Measurements from ENCODE around the gene UPK3B. TPM values are rescaled to one million over a fixed set of nuclear protein-coding genes. Genes with fewer than 3 reads are reported as not detected.
"Not testable (repeated sequence)": the region's sequence is repeated elsewhere in the genome, so short reads cannot be mapped to it uniquely, and the experiment has no call there.

UPK3B gene
- total and polyA plus RNA-seq, 2 donors (not counting 3 experiments of a cell fraction or from before 2014, with no cell fraction given) = 0.77 TPM; not detected in 1

DNA sequence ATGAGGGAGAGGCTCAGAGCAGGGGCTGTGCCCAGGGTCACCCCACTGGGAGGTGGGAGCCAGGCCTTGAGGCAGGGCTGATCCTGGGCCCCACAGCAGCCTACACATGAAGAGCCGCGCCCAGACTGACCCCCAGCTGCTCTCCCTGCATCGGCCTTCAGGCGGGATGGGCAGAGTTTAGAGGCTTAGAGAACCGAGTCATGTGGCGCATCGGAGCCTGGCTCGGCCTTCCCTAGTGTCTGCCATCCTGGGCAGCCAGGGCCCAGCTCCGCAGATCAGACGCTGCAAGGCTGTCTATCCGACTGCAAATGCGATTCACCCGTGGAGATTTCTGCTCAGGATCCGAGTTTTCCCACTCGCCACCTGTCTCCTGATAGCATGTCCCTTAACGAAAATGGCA is 7.5 kb upstream of the UPK3B start:
- not testable (repeated sequence) for FAIRE-seq

DNA sequence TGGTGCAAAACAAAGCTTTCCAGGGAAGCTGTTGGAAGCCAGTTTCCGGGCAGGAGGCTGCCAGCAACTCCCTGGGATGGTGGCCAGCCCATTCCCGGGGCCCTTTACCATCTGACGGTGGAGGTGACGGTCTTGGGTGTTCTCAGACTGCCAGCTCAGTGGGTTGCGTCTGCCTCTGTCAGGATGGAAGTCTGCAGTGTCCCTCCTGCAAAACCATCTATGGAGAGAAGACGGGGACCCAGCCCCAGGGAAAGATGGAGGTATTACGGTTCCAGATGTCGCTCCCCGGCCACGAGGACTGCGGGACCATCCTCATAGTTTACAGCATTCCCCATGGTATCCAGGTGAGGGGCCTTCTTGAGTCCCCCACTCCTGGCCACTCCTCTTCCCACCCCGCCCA is 7.1 kb upstream of the UPK3B start:
- H3K27ac ChIP-seq (ENCODE audit: insufficient read depth, low read depth, low read length); dilution Hi-C loops (cut with MboI; ENCODE audit: extremely low pct_ligation_motif_present, low sequenced_read_pairs); H3K79me2 ChIP-seq (ENCODE audit: control insufficient read depth, insufficient read depth, low read length); BruUV-seq (replicated peaks); H3K4me2 ChIP-seq (ENCODE audit: insufficient read depth, low read length); H2AFZ ChIP-seq (ENCODE audit: low read depth, low read length); FAIRE-seq; H3K36me3 ChIP-seq (ENCODE audit: control insufficient read depth in 2 of 2, extremely low read depth in 1 of 2, insufficient read depth in 2 of 2, low read length in 2 of 2); H3K27me3 ChIP-seq (ENCODE audit: control insufficient read depth in 2 of 2, insufficient read depth in 2 of 2, low read length in 2 of 2); H3K4me3 ChIP-seq (replicated peaks in 1 of 3; ENCODE audit: insufficient read depth in 1 of 3, low read depth in 1 of 3, low read length in 3 of 3); H3K4me1 ChIP-seq (ENCODE audit: control insufficient read depth, extremely low read depth, insufficient read depth, low read length); H4K20me1 ChIP-seq (replicated peaks; ENCODE audit: control insufficient read depth, extremely low read depth, insufficient read depth, low read length); intact Hi-C loops (cut with micrococcal nuclease); H3K9me1 ChIP-seq (replicated peaks; ENCODE audit: control insufficient read depth, extremely low read depth, insufficient read depth, low read length); CTCF ChIA-PET; H3K9ac ChIP-seq (replicated peaks; ENCODE audit: extremely low read depth, insufficient read depth, low read length); POLR2A ChIA-PET; H3K9me3 ChIP-seq (replicated peaks; ENCODE audit: control insufficient read depth, insufficient read depth, low read length); DNase-seq (ENCODE audit: low read depth, low spot score): not testable (repeated sequence)

More for the DNA sequence above, 7.5 kb upstream of the UPK3B start:
- H3K9me1 ChIP-seq (replicated peaks; ENCODE audit: control insufficient read depth, extremely low read depth, insufficient read depth, low read length); H3K36me3 ChIP-seq (ENCODE audit: control insufficient read depth in 2 of 2, extremely low read depth in 1 of 2, insufficient read depth in 2 of 2, low read length in 2 of 2); POLR2A ChIA-PET; H3K79me2 ChIP-seq (ENCODE audit: control insufficient read depth, insufficient read depth, low read length); H3K27me3 ChIP-seq (ENCODE audit: control insufficient read depth in 2 of 2, insufficient read depth in 2 of 2, low read length in 2 of 2); H3K4me1 ChIP-seq (ENCODE audit: control insufficient read depth, extremely low read depth, insufficient read depth, low read length); CTCF ChIA-PET; intact Hi-C loops (cut with micrococcal nuclease); dilution Hi-C loops (cut with MboI; ENCODE audit: extremely low pct_ligation_motif_present, low sequenced_read_pairs); DNase-seq (ENCODE audit: low read depth, low spot score); H3K4me2 ChIP-seq (ENCODE audit: insufficient read depth, low read length); BruUV-seq (replicated peaks); H3K27ac ChIP-seq (ENCODE audit: insufficient read depth, low read depth, low read length); H3K9ac ChIP-seq (replicated peaks; ENCODE audit: extremely low read depth, insufficient read depth, low read length); H4K20me1 ChIP-seq (replicated peaks; ENCODE audit: control insufficient read depth, extremely low read depth, insufficient read depth, low read length); H3K9me3 ChIP-seq (replicated peaks; ENCODE audit: control insufficient read depth, insufficient read depth, low read length); H2AFZ ChIP-seq (ENCODE audit: low read depth, low read length); H3K4me3 ChIP-seq (replicated peaks in 1 of 3; ENCODE audit: insufficient read depth in 1 of 3, low read depth in 1 of 3, low read length in 3 of 3): not testable (repeated sequence)

DNA sequence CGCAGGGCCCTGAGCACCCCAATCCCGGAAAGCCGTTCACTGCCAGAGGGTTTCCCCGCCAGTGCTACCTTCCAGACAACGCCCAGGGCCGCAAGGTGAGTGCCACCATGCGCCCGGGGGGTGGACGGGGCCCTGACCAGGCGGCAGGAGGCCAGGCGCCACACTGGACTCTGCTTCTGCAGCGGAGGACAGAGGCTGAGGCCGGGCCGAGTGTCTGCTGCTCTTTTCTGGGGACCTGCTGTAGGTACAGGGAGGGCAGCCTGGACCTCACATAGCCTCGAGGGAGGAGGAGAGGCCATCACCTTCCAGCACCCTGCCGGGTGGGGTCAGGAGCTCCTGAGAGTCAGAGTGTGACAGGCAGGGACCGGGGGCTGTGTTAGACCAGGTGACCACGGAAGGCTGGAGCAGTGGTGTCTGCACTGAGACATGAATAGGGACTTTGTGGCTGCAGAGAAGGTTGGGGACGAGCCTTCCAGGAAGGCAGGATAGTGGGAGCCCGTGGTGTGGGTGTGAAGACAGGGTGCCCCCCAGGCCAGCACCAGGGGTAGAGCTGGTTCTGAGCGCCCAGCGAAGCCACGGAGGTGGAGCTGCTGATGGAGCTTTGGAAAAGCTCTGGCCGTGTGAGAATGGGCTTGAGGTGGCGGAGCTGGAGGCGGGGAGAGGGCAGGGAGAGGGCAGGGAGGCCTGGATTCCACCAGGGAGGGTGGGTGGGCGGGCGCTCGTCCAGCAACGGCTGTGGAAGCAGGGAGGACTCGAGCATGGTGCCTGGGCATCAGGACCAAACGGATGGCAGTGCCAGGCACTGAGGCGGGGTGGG is 5.8 kb upstream of the UPK3B start:
- H3K27ac ChIP-seq (ENCODE audit: insufficient read depth, low read depth, low read length); POLR2A ChIA-PET; CTCF ChIA-PET; BruUV-seq (replicated peaks); H3K79me2 ChIP-seq (ENCODE audit: control insufficient read depth, insufficient read depth, low read length); H3K4me1 ChIP-seq (ENCODE audit: control insufficient read depth, extremely low read depth, insufficient read depth, low read length); H2AFZ ChIP-seq (ENCODE audit: low read depth, low read length); DNase-seq (ENCODE audit: low read depth, low spot score); H3K27me3 ChIP-seq (ENCODE audit: control insufficient read depth in 2 of 2, insufficient read depth in 2 of 2, low read length in 2 of 2); H3K36me3 ChIP-seq (ENCODE audit: control insufficient read depth in 2 of 2, extremely low read depth in 1 of 2, insufficient read depth in 2 of 2, low read length in 2 of 2); H3K4me3 ChIP-seq (replicated peaks in 1 of 3; ENCODE audit: insufficient read depth in 1 of 3, low read depth in 1 of 3, low read length in 3 of 3); dilution Hi-C loops (cut with MboI; ENCODE audit: extremely low pct_ligation_motif_present, low sequenced_read_pairs); FAIRE-seq; H3K4me2 ChIP-seq (ENCODE audit: insufficient read depth, low read length); intact Hi-C loops (cut with micrococcal nuclease); H3K9me1 ChIP-seq (replicated peaks; ENCODE audit: control insufficient read depth, extremely low read depth, insufficient read depth, low read length); H3K9me3 ChIP-seq (replicated peaks; ENCODE audit: control insufficient read depth, insufficient read depth, low read length); H4K20me1 ChIP-seq (replicated peaks; ENCODE audit: control insufficient read depth, extremely low read depth, insufficient read depth, low read length); H3K9ac ChIP-seq (replicated peaks; ENCODE audit: extremely low read depth, insufficient read depth, low read length): not testable (repeated sequence)
